A673 (cell line): ENCODE data around the gene UBA7. TPM values are rescaled to one million over a fixed set of nuclear protein-coding genes. Genes with fewer than 3 reads are reported as not detected.

Experiments
- BruUV-seq: library from RNA; stranded (reverse); fragments of 400-500 nt; replicated peaks from 2 replicates; lab custom pipeline; 2021; lab: Mats Ljungman, UMichigan
- CTCF ChIA-PET: fragments of 300-600 bp; sonication (Branson Sonifier 250); formaldehyde crosslinking; loops from one replicate; lab custom pipeline; 2022; ENCODE audit warnings: antibody characterized with exemption; lab: Charles Lee
- POLR2A ChIA-PET: fragments of 300-600 bp; sonication (Branson Sonifier 250); formaldehyde crosslinking; loops from one replicate; lab custom pipeline; 2022; ENCODE audit warnings: antibody characterized with exemption; ENCODE audit not compliant: low non-redundant PET; lab: Charles Lee
- DNase-seq: peaks from one replicate; pipeline ENCODE4 v3.0.0-alpha.2; 2015; ENCODE audit warnings: low spot score
- H3K27ac ChIP-seq: fragments of 200-600 bp; sonication (generic); 2 replicates; pipeline ENCODE4 v1.5.1; 2016; ENCODE audit warnings: mixed run types, low read depth, mild to moderate bottlenecking, mixed read lengths, antibody characterized with exemption, low read length; ENCODE audit not compliant: poor library complexity, severe bottlenecking
- H3K27me3 ChIP-seq: fragments of 200-600 bp; sonication (generic); replicated peaks from 2 replicates; pipeline ENCODE4 v1.6.1; 2017; ENCODE audit warnings: mixed run types, low read depth, mild to moderate bottlenecking, mixed read lengths, antibody characterized with exemption, low read length; ENCODE audit not compliant: insufficient read depth, poor library complexity
- H3K36me3 ChIP-seq: fragments of 200-600 bp; sonication (generic); 2 replicates; pipeline ENCODE4 v1.6.1; 2016; ENCODE audit warnings: mixed run types, mild to moderate bottlenecking, mixed read lengths, antibody characterized with exemption, low read length; ENCODE audit not compliant: insufficient read depth, poor library complexity, severe bottlenecking
- H3K4me1 ChIP-seq: fragments of 200-600 bp; sonication (generic); 2 replicates; pipeline ENCODE4 v1.6.1; 2017; ENCODE audit warnings: mixed run types, mild to moderate bottlenecking, mixed read lengths, antibody characterized with exemption, low read length; ENCODE audit not compliant: insufficient read depth, poor library complexity, severe bottlenecking
- H3K4me3 ChIP-seq: fragments of 200-600 bp; sonication (generic); 2 replicates; pipeline ENCODE4 v1.5.1; 2016; ENCODE audit warnings: low read depth, mixed run types, mild to moderate bottlenecking, mixed read lengths, low read length; ENCODE audit not compliant: poor library complexity, severe bottlenecking
- H3K9me3 ChIP-seq: fragments of 200-600 bp; sonication (generic); 2 replicates; pipeline ENCODE4 v1.6.1; 2016; ENCODE audit warnings: mixed run types, low read depth, mild to moderate bottlenecking, mixed read lengths, antibody characterized with exemption, low read length; ENCODE audit not compliant: poor library complexity, severe bottlenecking
- EZH2 ChIP-seq: fragments of 200-600 bp; sonication (generic); IDR thresholded peaks from 2 replicates; pipeline ENCODE4 v1.6.1; 2017; ENCODE audit warnings: borderline replicate concordance, low read depth, mild to moderate bottlenecking, mixed read lengths, antibody characterized with exemption, low read length; ENCODE audit not compliant: poor library complexity, severe bottlenecking
- intact Hi-C: fragments of 100-400 bp; cut with micrococcal nuclease; formaldehyde crosslinking; loops from one replicate; pipeline ENCODE4 v1.10.0; 2022; ENCODE audit not compliant: unreplicated experiment
- total RNA-seq: library from RNA; stranded (reverse); gene quantifications from 2 replicates; pipeline ENCODE4 v1.2.3, GENCODE V29; 2021
- TF ChIP-seq, protein P1 (sequence below): fragments of 300-800, 200-600 bp; sonication (generic); conservative IDR thresholded peaks from 2 replicates; pipeline ENCODE4 v1.5.1; 2017; ENCODE audit warnings: low read depth, mild to moderate bottlenecking, antibody characterized with exemption, low read length, moderate library complexity, mixed read lengths

Gene UBA7
- total RNA-seq, 1 experiment from 2014 or later, result 2.2 TPM

DNA sequence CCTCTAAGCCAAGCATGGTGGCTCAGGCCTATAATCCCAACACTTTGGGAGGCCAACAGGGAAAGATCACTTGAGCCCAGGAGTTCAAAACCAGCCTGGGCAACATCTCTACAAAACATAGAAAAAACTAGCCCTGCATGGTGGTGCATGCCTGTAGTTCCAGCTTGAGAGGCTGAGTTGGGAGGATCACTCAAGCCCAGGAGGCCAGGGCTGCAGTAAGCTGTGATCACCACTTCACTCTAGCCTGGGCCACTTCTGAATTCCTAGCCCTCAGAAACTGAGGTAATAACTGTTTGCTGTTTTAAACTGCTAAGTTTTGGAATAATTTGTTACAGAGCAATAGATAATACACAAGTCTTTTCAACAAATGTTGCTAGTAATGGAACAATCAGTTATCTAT lies 43.8 kb downstream of the UBA7 start:
- no peaks in the 10 kb centered on the region for H3K9me3 ChIP-seq
- no peak overlapping the region for H3K27ac ChIP-seq
- no TSS peak for BruUV-seq
- intact Hi-C loops, result no loop called here
- DNase-seq, result no peak
- no peaks in the 10 kb centered on the region for H3K27me3 ChIP-seq
- ChIA-PET POLR2A (no interaction called here), CTCF (no interaction called here)
- no peak overlapping the region for H3K4me3 ChIP-seq
- TF ChIP-seq EZH2, result no peak
- TF ChIP-seq, protein P1, sequence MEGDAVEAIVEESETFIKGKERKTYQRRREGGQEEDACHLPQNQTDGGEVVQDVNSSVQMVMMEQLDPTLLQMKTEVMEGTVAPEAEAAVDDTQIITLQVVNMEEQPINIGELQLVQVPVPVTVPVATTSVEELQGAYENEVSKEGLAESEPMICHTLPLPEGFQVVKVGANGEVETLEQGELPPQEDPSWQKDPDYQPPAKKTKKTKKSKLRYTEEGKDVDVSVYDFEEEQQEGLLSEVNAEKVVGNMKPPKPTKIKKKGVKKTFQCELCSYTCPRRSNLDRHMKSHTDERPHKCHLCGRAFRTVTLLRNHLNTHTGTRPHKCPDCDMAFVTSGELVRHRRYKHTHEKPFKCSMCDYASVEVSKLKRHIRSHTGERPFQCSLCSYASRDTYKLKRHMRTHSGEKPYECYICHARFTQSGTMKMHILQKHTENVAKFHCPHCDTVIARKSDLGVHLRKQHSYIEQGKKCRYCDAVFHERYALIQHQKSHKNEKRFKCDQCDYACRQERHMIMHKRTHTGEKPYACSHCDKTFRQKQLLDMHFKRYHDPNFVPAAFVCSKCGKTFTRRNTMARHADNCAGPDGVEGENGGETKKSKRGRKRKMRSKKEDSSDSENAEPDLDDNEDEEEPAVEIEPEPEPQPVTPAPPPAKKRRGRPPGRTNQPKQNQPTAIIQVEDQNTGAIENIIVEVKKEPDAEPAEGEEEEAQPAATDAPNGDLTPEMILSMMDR, result no peak
- no peaks in the 10 kb centered on the region for H3K4me1 ChIP-seq
- H3K36me3 ChIP-seq, result no peaks in the 10 kb centered on the region

DNA sequence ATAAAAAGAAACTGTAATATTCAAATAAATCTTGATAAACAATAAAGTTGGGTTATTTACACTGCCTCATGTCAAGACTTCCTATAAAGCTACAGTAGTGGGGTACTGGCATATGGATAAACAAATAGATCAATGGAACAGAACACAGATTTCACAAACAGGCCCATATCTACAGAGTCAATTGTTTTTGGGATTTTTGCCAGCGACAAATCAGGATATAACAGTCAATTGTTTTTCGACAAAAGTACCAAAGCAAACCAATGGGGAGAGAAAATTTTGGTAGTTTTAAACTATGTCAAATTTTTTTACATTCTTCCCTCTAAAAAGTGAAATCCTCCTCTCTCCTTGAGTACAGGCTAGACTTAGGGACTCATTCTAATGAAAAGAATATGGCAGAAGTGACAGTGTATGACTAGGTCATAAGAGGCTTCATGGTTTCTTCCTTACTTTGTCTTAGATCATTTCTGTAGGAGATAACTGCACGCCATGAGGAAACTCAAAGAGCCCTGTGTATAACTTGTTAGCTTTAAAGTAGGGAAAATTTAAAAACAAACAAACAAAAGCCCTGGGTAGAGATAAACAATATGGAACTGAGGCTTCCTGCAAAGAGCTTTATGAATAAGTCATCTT lies 44.4 kb downstream of the UBA7 start:
- Histone ChIP-seq H3K4me3 (no peak overlapping the region), H3K36me3 (no peaks in the 10 kb centered on the region), H3K4me1 (no peaks in the 10 kb centered on the region), H3K27ac (no peak overlapping the region), H3K27me3 (no peaks in the 10 kb centered on the region), H3K9me3 (no peaks in the 10 kb centered on the region)
- DNase-seq, result no peak
- TF ChIP-seq, protein P1, result no peak
- no peak for TF ChIP-seq EZH2
- no TSS peak for BruUV-seq
- ChIA-PET POLR2A (interaction anchor here (0.6 kb wide), 2 partner anchors 20 to 177 kb away, joined by 6 read pairs; no protein-coding TSS in a partner anchor), CTCF (no interaction called here)
- intact Hi-C loops, result no loop called here

DNA sequence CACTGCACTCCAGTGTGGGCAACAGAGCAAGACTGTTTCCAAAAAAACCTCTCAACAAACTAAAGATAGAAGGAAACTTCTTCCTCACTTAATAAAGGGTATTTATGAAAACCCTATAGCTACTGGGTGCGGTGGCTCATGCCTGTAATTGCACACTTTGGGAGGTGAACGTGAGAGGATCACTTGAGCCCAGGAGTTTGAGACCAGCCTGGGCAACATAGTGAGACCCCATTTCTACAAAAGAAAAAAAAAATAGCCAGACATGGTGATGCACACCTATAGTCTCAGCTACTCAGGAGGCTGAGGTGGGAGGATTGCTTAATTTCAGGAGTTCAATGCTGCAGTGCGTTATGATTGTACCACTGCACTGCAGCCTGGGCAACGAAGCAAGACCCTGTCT lies 49.8 kb downstream of the UBA7 start:
- Histone ChIP-seq H3K4me3 (no peak overlapping the region), H3K27me3 (no peaks in the 10 kb centered on the region), H3K36me3 (no peaks in the 10 kb centered on the region), H3K27ac (no peak overlapping the region), H3K4me1 (no peaks in the 10 kb centered on the region), H3K9me3 (no peaks in the 10 kb centered on the region)
- BruUV-seq, result no TSS peak
- TF ChIP-seq, protein P1, result no peak
- no peak for TF ChIP-seq EZH2
- intact Hi-C loops, result no loop called here
- ChIA-PET CTCF (no interaction called here), POLR2A (no interaction called here)
- no peak for DNase-seq
